H9 (cell line): ENCODE measurements around the gene PGGHG. TPM values are rescaled to one million over a fixed set of nuclear protein-coding genes. Genes with fewer than 3 reads are reported as not detected.

Source experiments
- DNase-seq: peaks from one replicate; pipeline ENCODE4 v3.0.0-alpha.2; 2017
- H2AFZ ChIP-seq: one replicate; pipeline ENCODE4 v1.6.1; 2013; ENCODE audit warnings: mild to moderate bottlenecking, low read length, control low read depth, moderate library complexity
- H2AK5ac ChIP-seq: 2 replicates; pipeline ENCODE4 v1.6.1; 2013; ENCODE audit warnings: low read length, control low read depth, mixed read lengths; ENCODE audit not compliant: insufficient read length
- H2BK120ac ChIP-seq: one replicate; pipeline ENCODE4 v1.6.1; 2013; ENCODE audit warnings: low read depth, mild to moderate bottlenecking, low read length, control low read depth, inconsistent platforms; ENCODE audit not compliant: poor library complexity, severe bottlenecking
- H2BK12ac ChIP-seq: 2 replicates; pipeline ENCODE4 v1.6.1; 2013; ENCODE audit warnings: low read length, control low read depth, mixed read lengths, low read depth; ENCODE audit not compliant: insufficient read length
- H2BK15ac ChIP-seq: 2 replicates; pipeline ENCODE4 v1.6.1; 2013; ENCODE audit warnings: low read depth, low read length, control low read depth
- H2BK20ac ChIP-seq: one replicate; pipeline ENCODE4 v1.6.1; 2013; ENCODE audit warnings: low read depth, mild to moderate bottlenecking, low read length, control low read depth, inconsistent platforms; ENCODE audit not compliant: poor library complexity, severe bottlenecking
- H2BK5ac ChIP-seq: 2 replicates; pipeline ENCODE4 v1.6.1; 2013; ENCODE audit warnings: low read length, control low read depth, mixed read lengths; ENCODE audit not compliant: insufficient read length
- H3K14ac ChIP-seq: 2 replicates; pipeline ENCODE4 v1.6.1; 2013; ENCODE audit warnings: low read length, control low read depth; ENCODE audit not compliant: insufficient read depth
- H3K18ac ChIP-seq: 2 replicates; pipeline ENCODE4 v1.6.1; 2013; ENCODE audit warnings: low read depth, mild to moderate bottlenecking, mixed read lengths, low read length, control low read depth; ENCODE audit not compliant: insufficient read length
- H3K23ac ChIP-seq: 2 replicates; pipeline ENCODE4 v1.6.1; 2013; ENCODE audit warnings: low read length, control low read depth, mixed read lengths, low read depth; ENCODE audit not compliant: insufficient read length
- H3K23me2 ChIP-seq: 2 replicates; pipeline ENCODE4 v1.6.1; 2013; ENCODE audit warnings: low read depth, mild to moderate bottlenecking, mixed read lengths, low read length, control low read depth; ENCODE audit not compliant: insufficient read length, poor library complexity, severe bottlenecking
- H3K27ac ChIP-seq: 2 replicates; pipeline ENCODE4 v1.5.1; 2013; ENCODE audit warnings: low read length, control low read depth, mixed read lengths, low read depth; ENCODE audit not compliant: insufficient read length
- H3K27me3 ChIP-seq: 2 replicates; pipeline ENCODE4 v1.6.1; 2013; ENCODE audit warnings: low read length, control low read depth, inconsistent platforms; ENCODE audit not compliant: insufficient read depth
- H3K4ac ChIP-seq: 2 replicates; pipeline ENCODE4 v1.6.1; 2013; ENCODE audit warnings: low read depth, mild to moderate bottlenecking, control low read depth, inconsistent platforms, low read length, moderate library complexity
- H3K4me1 ChIP-seq: 2 replicates; pipeline ENCODE4 v1.6.1; 2013; ENCODE audit warnings: low read length, control low read depth, inconsistent platforms; ENCODE audit not compliant: insufficient read depth
- H3K4me2 ChIP-seq: 2 replicates; pipeline ENCODE4 v1.6.1; 2013; ENCODE audit warnings: low read length, control low read depth, mixed read lengths; ENCODE audit not compliant: insufficient read length, insufficient read depth
- H3K56ac ChIP-seq: 2 replicates; pipeline ENCODE4 v1.6.1; 2013; ENCODE audit warnings: low read depth, mild to moderate bottlenecking, mixed read lengths, low read length, control low read depth; ENCODE audit not compliant: insufficient read length
- H3K79me1 ChIP-seq: 2 replicates; pipeline ENCODE4 v1.6.1; 2013; ENCODE audit warnings: low read depth, mild to moderate bottlenecking, moderate library complexity, low read length, control low read depth, inconsistent platforms; ENCODE audit not compliant: insufficient read depth, poor library complexity, severe bottlenecking
- H3K79me2 ChIP-seq: 2 replicates; pipeline ENCODE4 v1.6.1; 2013; ENCODE audit warnings: low read length, control low read depth, inconsistent platforms; ENCODE audit not compliant: insufficient read depth
- H3K9ac ChIP-seq: 2 replicates; pipeline ENCODE4 v1.6.1; 2013; ENCODE audit warnings: low read length, control low read depth, mixed read lengths; ENCODE audit not compliant: insufficient read length; ENCODE audit errors: extremely low read depth
- H3K9me3 ChIP-seq: one replicate; pipeline ENCODE4 v1.6.1; 2013; ENCODE audit warnings: low read depth, low read length, inconsistent platforms; ENCODE audit not compliant: control insufficient read depth
- H3T11ph ChIP-seq: one replicate; pipeline ENCODE4 v1.6.1; 2013; ENCODE audit warnings: mild to moderate bottlenecking, low read length, control low read depth, inconsistent platforms
- H4K20me1 ChIP-seq: one replicate; pipeline ENCODE4 v1.6.1; 2013; ENCODE audit not compliant: control insufficient read depth, insufficient read length, insufficient read depth
- H4K5ac ChIP-seq: 2 replicates; pipeline ENCODE4 v1.6.1; 2013; ENCODE audit warnings: low read depth, mild to moderate bottlenecking, mixed read lengths, low read length, control low read depth; ENCODE audit not compliant: insufficient read length
- H4K8ac ChIP-seq: replicated peaks from 2 replicates; pipeline ENCODE4 v1.6.1; 2013; ENCODE audit warnings: low read length, control low read depth, mixed read lengths, low read depth; ENCODE audit not compliant: insufficient read length
- H4K91ac ChIP-seq: 2 replicates; pipeline ENCODE4 v1.6.1; 2013; ENCODE audit warnings: low read depth, mild to moderate bottlenecking, moderate library complexity, mixed read lengths, low read length, control low read depth; ENCODE audit not compliant: insufficient read length
- H3K27ac Mint-ChIP-seq, 3 experiments: 2 replicates in 2 of 3; 3 replicates in 1 of 3; pipeline ENCODE4 v1.8.0; 2020 to 2021; ENCODE audit warnings: mixed read lengths in 3 of 3, mild to moderate bottlenecking in 1 of 3, moderate library complexity in 1 of 3
- H3K27me3 Mint-ChIP-seq: 2 replicates; pipeline ENCODE4 v1.8.0; 2021; ENCODE audit warnings: low read depth, mild to moderate bottlenecking, moderate library complexity, mixed read lengths
- H3K36me3 Mint-ChIP-seq, 3 experiments: 2 replicates in 2 of 3; 3 replicates in 1 of 3; pipeline ENCODE4 v1.8.0; 2020 to 2021; ENCODE audit warnings: low read depth in 3 of 3, mixed read lengths in 3 of 3; ENCODE audit not compliant: insufficient read depth in 1 of 3
- H3K4me1 Mint-ChIP-seq, 2 experiments: 2 replicates each; pipeline ENCODE4 v1.8.0; 2020; ENCODE audit warnings: mixed read lengths in 2 of 2
- H3K4me3 Mint-ChIP-seq, 2 experiments: 2 replicates in 1 of 2; 3 replicates in 1 of 2; pipeline ENCODE4 v1.8.0; 2020 to 2021; ENCODE audit warnings: mild to moderate bottlenecking in 2 of 2, mixed read lengths in 2 of 2, moderate library complexity in 1 of 2
- H3K9me3 Mint-ChIP-seq, 2 experiments: 2 replicates in 1 of 2; 3 replicates in 1 of 2; pipeline ENCODE4 v1.8.0; 2020; ENCODE audit warnings: mild to moderate bottlenecking in 2 of 2, mixed read lengths in 2 of 2, moderate library complexity in 1 of 2
- CTCF ChIP-seq: fragments of 200-600 bp; sonication (generic); conservative IDR thresholded peaks from 3 replicates; pipeline ENCODE4 v1.8.0; 2021; ENCODE audit warnings: antibody characterized with exemption, mild to moderate bottlenecking
- WGBS: extraction: QIAGEN DNeasy Blood & Tissue Kit; methylation state at CpG from one replicate; pipeline ENCODE4 v1.1.7; 2013; ENCODE audit warnings: missing lambda C conversion rate, low lambda C conversion rate, mixed read lengths; ENCODE audit not compliant: insufficient read length; ENCODE audit errors: extremely low coverage; 5-methylcytosine and 5-hydroxymethylcytosine counted together
- total RNA-seq: library from RNA; stranded (reverse); gene quantifications from 2 replicates; pipeline ENCODE4 v1.2.1, GENCODE V29; 2021

Gene PGGHG
- total RNA-seq, 1 experiment from 2014 or later: 58.3 TPM

GRCh38 chr11:270451-271318, 18.2 kb upstream of the PGGHG start:
- Histone ChIP-seq H2BK5ac (no peak overlapping the region), H3K4ac (no peak overlapping the region), H3K23me2 (no peaks in the 10 kb centered on the region), H4K91ac (no peak overlapping the region), H2BK12ac (no peak overlapping the region), H3K9me3 (no peaks in the 10 kb centered on the region), H3K27me3 (no peaks in the 10 kb centered on the region), H3K14ac (no peak overlapping the region), H3T11ph (no peak overlapping the region), H3K23ac (no peak overlapping the region), H4K20me1 (no peaks in the 10 kb centered on the region), H2BK120ac (no peak overlapping the region), H4K8ac (no peak overlapping the region), H2BK15ac (no peak overlapping the region), H2AFZ (no peak overlapping the region), H2AK5ac (no peak overlapping the region), H2BK20ac (no peak overlapping the region), H3K27ac (no peak overlapping the region), H3K18ac (no peak overlapping the region), H3K4me1 (peaks cover 6% of the 10 kb centered on the region), H3K79me2 (no peaks in the 10 kb centered on the region), H3K56ac (no peak overlapping the region), H3K9ac (no peak overlapping the region), H3K4me2 (no peak overlapping the region), H4K5ac (no peak overlapping the region), H3K79me1 (no peaks in the 10 kb centered on the region)
- TF ChIP-seq CTCF: no peak
- Mint-ChIP-seq H3K4me3 (no peak overlapping the region; a peak in 1 of 5 replicates), H3K9me3 (peaks cover 12 to 17% of the 10 kb centered on the region in 2 experiments), H3K27me3 (peaks cover 13% of the 10 kb centered on the region), H3K27ac (no peak overlapping the region; a peak in 1 of 7 replicates), H3K4me1 (peaks cover 34 to 37% of the 10 kb centered on the region in 2 experiments), H3K36me3 (peaks cover 0 to 6% (median 3%) of the 10 kb centered on the region in 3 experiments; a peak in 4 of 7 replicates)
- DNase-seq: peak; percentile 25
- WGBS: no CpG with 5 or more reads among the region's 18 CpGs
